HepG2 (cell line): Measurements from ENCODE around the gene TMBIM1. TPM values are rescaled to one million over a fixed set of nuclear protein-coding genes. Genes with fewer than 3 reads are reported as not detected.

Experiments
- ARNT2 ChIP-seq: sonication (generic); formaldehyde crosslinking; IDR thresholded peaks from 2 replicates; pipeline ENCODE4 v1.8.0; 2022; ENCODE audit warnings: mild to moderate bottlenecking, low read depth, missing genetic modification reagents, moderate library complexity
- CAMTA2 ChIP-seq: sonication (generic); formaldehyde crosslinking; IDR thresholded peaks from 2 replicates; pipeline ENCODE4 v1.4.0; 2020; ENCODE audit warnings: mild to moderate bottlenecking, missing genetic modification reagents, borderline replicate concordance
- CBX2 ChIP-seq, 2 experiments: fragments of 200-600 bp in 1 of 2; sonication (generic); formaldehyde crosslinking in 1 of 2; IDR thresholded peaks; 2 replicates each; pipeline versions ENCODE4 v1.7.0 to v1.8.1; 2018 to 2022; ENCODE audit warnings: low read depth in 2 of 2, low read length in 1 of 2, mild to moderate bottlenecking in 1 of 2, missing genetic modification reagents in 1 of 2
- HMGXB3 ChIP-seq: sonication (generic); formaldehyde crosslinking; IDR thresholded peaks from 2 replicates; pipeline ENCODE4 v1.4.0; 2020; ENCODE audit warnings: missing genetic modification reagents, borderline replicate concordance
- KMT2A ChIP-seq: sonication (generic); formaldehyde crosslinking; IDR thresholded peaks from 2 replicates; pipeline ENCODE4 v1.4.0; 2020; ENCODE audit warnings: missing genetic modification reagents
- LCORL ChIP-seq, 2 experiments: fragments of 450-650 bp in 1 of 2; sonication (generic) in 1 of 2; formaldehyde crosslinking in 1 of 2; IDR thresholded peaks; 2 replicates each; pipeline versions ENCODE4 v1.5.0 to v1.6.1; 2017 to 2020; ENCODE audit warnings: antibody characterized with exemption in 1 of 2, missing genetic modification reagents in 1 of 2
- MAX ChIP-seq: IDR thresholded peaks from 2 replicates; pipeline ENCODE4 v1.6.1; 2012; ENCODE audit warnings: inconsistent platforms
- MTF2 ChIP-seq: sonication (generic); formaldehyde crosslinking; IDR thresholded peaks from 2 replicates; pipeline ENCODE4 v1.5.0; 2020; ENCODE audit warnings: missing genetic modification reagents, borderline replicate concordance
- NBN ChIP-seq: fragments of 450-650 bp; conservative IDR thresholded peaks from 2 replicates; pipeline ENCODE4 v1.6.1; 2017
- SALL1 ChIP-seq: sonication (generic); formaldehyde crosslinking; IDR thresholded peaks from 2 replicates; pipeline ENCODE4 v1.8.0; 2022; ENCODE audit warnings: mild to moderate bottlenecking, missing genetic modification reagents
- SP4 ChIP-seq: sonication (generic); formaldehyde crosslinking; IDR thresholded peaks from 2 replicates; pipeline ENCODE4 v1.8.1; 2023; ENCODE audit warnings: mild to moderate bottlenecking, missing genetic modification reagents
- ZC3H13 ChIP-seq: sonication (generic); formaldehyde crosslinking; IDR thresholded peaks from 2 replicates; pipeline ENCODE4 v1.8.1; 2023; ENCODE audit warnings: mild to moderate bottlenecking, missing genetic modification reagents, moderate library complexity
- ZNF510 ChIP-seq: sonication (generic); formaldehyde crosslinking; IDR thresholded peaks from 2 replicates; pipeline ENCODE4 v1.4.0; 2020; ENCODE audit warnings: low read depth, mild to moderate bottlenecking, missing genetic modification reagents
- ZNF776 ChIP-seq: sonication (generic); formaldehyde crosslinking; IDR thresholded peaks from 2 replicates; pipeline ENCODE4 v1.4.0; 2020; ENCODE audit warnings: mild to moderate bottlenecking, missing genetic modification reagents
- polyA plus RNA-seq, 8 experiments: library from polyadenylated mRNA; depleted of rRNA in 3 of 8; stranded (reverse) in 7 of 8; unstranded in 1 of 8; fragments of >200 nt; fragmentation: Illumina TruSeq in 4 of 8; extraction: Trizol in 4 of 8; gene quantifications; 2 replicates each; pipeline versions ENCODE4 v1.2.1 to v1.2.3, GENCODE V29; 2011 to 2016; ENCODE audit warnings: low read depth in 4 of 8, missing spikeins in 1 of 8, mixed read lengths in 1 of 8; ENCODE audit not compliant: insufficient read depth in 1 of 8
- total RNA-seq, 5 experiments: library from RNA; depleted of rRNA; stranded (reverse); fragments of >200 nt; fragmentation: Illumina TruSeq; extraction: Trizol; gene quantifications; 2 replicates each; pipeline ENCODE4 v1.2.3, GENCODE V29; 2016; ENCODE audit warnings: low read depth in 1 of 5
- TF ChIP-seq, protein P1 (sequence below): sonication (generic); formaldehyde crosslinking; IDR thresholded peaks from 2 replicates; pipeline ENCODE4 v1.5.0; 2020; ENCODE audit warnings: mild to moderate bottlenecking, missing genetic modification reagents
- TF ChIP-seq, protein P2 (sequence below): fragments of 450-650 bp; IDR thresholded peaks from 2 replicates; pipeline ENCODE4 v1.6.1; 2016
- TF ChIP-seq, protein P3 (sequence below): sonication (generic); formaldehyde crosslinking; IDR thresholded peaks from 2 replicates; pipeline ENCODE4 v1.4.0; 2020; ENCODE audit warnings: missing genetic modification reagents

The TMBIM1 gene
- total and polyA plus RNA-seq, 2 of the 13 experiments (the other 11 are each of a cell fraction or from before 2014, with no cell fraction given) = 127 to 139 TPM

GRCh38 chr2:218291318-218292047 is 820 bp downstream of the TMBIM1 start (continued):
- TF ChIP-seq, protein P1, sequence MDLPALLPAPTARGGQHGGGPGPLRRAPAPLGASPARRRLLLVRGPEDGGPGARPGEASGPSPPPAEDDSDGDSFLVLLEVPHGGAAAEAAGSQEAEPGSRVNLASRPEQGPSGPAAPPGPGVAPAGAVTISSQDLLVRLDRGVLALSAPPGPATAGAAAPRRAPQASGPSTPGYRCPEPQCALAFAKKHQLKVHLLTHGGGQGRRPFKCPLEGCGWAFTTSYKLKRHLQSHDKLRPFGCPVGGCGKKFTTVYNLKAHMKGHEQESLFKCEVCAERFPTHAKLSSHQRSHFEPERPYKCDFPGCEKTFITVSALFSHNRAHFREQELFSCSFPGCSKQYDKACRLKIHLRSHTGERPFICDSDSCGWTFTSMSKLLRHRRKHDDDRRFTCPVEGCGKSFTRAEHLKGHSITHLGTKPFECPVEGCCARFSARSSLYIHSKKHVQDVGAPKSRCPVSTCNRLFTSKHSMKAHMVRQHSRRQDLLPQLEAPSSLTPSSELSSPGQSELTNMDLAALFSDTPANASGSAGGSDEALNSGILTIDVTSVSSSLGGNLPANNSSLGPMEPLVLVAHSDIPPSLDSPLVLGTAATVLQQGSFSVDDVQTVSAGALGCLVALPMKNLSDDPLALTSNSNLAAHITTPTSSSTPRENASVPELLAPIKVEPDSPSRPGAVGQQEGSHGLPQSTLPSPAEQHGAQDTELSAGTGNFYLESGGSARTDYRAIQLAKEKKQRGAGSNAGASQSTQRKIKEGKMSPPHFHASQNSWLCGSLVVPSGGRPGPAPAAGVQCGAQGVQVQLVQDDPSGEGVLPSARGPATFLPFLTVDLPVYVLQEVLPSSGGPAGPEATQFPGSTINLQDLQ (CRISPR knock-in tag) = 0 out of 2 replicates have a peak, but pooled peaks have one; percentile 23
- TF ChIP-seq, protein P2, sequence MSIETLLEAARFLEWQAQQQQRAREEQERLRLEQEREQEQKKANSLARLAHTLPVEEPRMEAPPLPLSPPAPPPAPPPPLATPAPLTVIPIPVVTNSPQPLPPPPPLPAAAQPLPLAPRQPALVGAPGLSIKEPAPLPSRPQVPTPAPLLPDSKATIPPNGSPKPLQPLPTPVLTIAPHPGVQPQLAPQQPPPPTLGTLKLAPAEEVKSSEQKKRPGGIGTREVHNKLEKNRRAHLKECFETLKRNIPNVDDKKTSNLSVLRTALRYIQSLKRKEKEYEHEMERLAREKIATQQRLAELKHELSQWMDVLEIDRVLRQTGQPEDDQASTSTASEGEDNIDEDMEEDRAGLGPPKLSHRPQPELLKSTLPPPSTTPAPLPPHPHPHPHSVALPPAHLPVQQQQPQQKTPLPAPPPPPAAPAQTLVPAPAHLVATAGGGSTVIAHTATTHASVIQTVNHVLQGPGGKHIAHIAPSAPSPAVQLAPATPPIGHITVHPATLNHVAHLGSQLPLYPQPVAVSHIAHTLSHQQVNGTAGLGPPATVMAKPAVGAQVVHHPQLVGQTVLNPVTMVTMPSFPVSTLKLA = no peak
- TF ChIP-seq NBN (no peak), ARNT2 (peak; percentile 72; the same call in 1 of the 2 replicates), ZNF776 (no peak), MAX (no peak), CAMTA2 (CRISPR knock-in tag) (no peak), ZNF510 (CRISPR knock-in tag) (no peak), SALL1 (CRISPR knock-in tag) (no peak; the same call in 1 of the 2 replicates), KMT2A (no peak), SP4 (peak; percentile 9; the same call in 1 of the 2 replicates), LCORL (IDR thresholded peaks at IDR 0.05) (no peak), LCORL (CRISPR knock-in tag; IDR thresholded peaks at IDR 0.05) (no peak; the same call in 1 of the 2 replicates), HMGXB3 (CRISPR knock-in tag) (no peak), CBX2 (IDR thresholded peaks at IDR 0.05; ENCODE audit: low read depth, low read length) (no peak), CBX2 (CRISPR knock-in tag; IDR thresholded peaks at IDR 0.05; ENCODE audit: low read depth) (no peak), MTF2 (CRISPR knock-in tag) (0 out of 2 replicates have a peak, but pooled peaks have one; percentile 2), ZC3H13 (CRISPR knock-in tag) (0 out of 2 replicates have a peak, but pooled peaks have one; percentile 10)
- TF ChIP-seq, protein P3, sequence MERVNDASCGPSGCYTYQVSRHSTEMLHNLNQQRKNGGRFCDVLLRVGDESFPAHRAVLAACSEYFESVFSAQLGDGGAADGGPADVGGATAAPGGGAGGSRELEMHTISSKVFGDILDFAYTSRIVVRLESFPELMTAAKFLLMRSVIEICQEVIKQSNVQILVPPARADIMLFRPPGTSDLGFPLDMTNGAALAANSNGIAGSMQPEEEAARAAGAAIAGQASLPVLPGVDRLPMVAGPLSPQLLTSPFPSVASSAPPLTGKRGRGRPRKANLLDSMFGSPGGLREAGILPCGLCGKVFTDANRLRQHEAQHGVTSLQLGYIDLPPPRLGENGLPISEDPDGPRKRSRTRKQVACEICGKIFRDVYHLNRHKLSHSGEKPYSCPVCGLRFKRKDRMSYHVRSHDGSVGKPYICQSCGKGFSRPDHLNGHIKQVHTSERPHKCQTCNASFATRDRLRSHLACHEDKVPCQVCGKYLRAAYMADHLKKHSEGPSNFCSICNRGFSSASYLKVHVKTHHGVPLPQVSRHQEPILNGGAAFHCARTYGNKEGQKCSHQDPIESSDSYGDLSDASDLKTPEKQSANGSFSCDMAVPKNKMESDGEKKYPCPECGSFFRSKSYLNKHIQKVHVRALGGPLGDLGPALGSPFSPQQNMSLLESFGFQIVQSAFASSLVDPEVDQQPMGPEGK (CRISPR knock-in tag) = peak; percentile 19; the same call in 1 of the 2 replicates
